Stimulated activated CD4-positive, alpha-beta T cell treated with anti-CD3 and anti-CD28 coated beads, Interleukin-15, amount 100 ng/mL, for 1 hour (primary cell): ENCODE measurements around the gene TPSD1.
"Not testable (repeated sequence)": the region's sequence is repeated elsewhere in the genome, so short reads cannot be mapped to it uniquely, and the experiment has no call there.

Experiments used
- DNase-seq, 2 donors: peaks; one replicate each; pipeline ENCODE4 v3.0.0-alpha.2; 2020; ENCODE audit warnings: low read depth in 1 of 2, low spot score in 1 of 2

The TPSD1 gene

DNA sequence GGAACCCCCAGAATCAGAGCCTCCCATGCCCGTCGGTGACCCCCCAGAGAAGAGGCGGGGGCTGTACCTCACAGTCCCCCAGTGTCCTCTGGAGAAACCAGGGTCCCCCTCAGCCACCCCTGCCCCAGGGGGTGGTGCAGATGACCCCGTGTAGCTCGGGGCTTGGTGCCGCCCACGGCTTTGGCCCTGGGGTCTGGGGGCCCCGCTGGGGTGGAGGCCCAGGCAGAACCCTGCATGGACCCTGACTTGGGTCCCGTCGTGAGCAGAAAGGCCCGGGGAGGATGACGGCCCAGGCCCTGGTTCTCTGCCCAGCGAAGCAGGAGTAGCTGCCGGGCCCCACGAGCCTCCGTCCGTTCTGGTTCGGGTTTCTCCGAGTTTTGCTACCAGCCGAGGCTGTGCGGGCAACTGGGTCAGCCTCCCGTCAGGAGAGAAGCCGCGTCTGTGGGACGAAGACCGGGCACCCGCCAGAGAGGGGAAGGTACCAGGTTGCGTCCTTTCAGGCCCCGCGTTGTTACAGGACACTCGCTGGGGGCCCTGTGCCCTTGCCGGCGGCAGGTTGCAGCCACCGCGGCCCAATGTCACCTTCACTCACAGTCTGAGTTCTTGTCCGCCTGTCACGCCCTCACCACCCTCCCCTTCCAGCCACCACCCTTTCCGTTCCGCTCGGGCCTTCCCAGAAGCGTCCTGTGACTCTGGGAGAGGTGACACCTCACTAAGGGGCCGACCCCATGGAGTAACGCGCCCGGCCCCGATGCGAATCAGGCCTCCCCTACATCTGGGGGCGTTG is 34.8 kb upstream of the TPSD1 start:
- DNase-seq, result no peak

DNA sequence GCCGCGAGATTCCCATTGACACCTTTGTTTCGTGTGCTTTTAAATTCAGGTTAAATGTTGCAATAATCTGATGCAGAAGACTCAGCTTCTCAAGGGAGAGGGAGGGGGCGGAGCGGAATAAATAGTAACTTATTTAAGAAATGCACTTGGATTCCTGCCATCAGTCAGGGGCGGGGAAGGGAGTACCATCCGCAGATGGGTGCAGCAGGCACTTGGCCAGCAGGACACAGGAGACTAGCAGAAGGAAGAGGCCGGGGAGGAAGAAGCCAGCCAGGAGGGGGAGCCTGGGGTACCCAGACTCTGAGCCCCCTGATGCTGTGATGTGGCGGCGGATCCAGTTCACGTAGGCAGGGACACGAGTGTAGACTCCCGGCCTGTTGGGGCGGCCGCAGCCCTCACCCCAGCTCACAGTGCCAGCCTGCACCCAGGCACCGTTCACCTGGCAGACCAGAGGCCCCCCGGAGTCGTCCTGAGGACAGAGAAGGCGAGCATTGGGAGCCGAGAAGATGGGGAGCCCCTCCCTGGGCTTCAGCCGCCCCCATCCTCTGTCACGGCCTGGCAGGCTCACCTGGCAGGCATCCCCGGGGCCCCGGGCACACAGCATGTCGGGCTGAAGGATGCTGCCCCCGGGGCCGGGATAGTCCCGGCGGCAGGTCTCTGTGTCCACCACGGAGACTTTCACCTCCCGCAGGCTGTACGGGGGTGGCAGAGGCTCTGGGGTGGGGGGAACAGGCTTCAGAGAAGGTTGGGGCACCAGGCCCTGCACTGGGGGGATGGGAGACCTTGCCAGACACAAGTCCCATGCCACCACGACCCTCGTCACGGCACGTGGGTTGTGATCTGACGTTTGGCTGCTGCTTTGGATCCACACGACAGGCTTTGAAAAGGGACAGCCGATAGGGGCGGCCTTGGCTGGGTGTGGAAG is 34.0 kb upstream of the TPSD1 start:
- no peak for DNase-seq

DNA sequence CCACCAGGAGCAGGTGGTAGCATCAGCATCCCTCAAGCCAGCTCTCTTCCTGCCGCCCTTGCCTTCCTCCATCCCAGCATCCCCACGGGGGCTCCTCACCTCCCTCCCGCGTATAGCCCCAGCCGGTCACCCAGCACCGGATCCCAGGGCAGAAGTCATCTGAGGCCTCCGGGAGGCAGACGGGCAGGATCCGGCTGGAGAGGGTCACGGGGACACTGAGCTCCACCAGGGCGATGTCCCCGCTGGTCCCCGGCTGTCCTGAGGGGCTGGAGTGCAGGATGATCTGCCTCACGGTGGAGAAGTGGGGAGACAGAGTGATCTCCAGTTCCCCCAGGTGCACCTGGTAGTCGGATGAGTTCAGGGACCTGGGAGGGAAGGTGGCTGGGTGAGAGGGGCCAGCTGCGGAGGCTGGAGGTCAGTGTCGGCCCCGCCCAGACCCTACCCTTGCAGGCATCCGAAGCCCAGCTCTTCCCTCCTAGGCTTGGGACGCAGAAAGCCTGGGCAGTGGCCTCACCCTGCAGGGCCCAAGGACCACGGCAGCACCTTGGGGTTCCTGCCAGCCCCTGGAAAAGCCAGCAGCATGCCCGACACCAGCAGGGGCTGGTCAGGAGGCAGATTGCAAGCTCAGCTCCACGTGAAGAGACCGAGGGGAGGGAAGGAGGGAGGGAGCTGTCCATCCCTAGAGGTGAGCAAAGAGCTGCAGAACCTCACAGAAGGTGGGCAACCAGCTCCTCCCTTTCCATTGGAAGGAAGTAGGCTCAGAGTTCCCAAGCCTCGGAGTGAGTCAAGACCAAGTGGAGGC is 33.1 kb upstream of the TPSD1 start:
- no peak for DNase-seq

DNA sequence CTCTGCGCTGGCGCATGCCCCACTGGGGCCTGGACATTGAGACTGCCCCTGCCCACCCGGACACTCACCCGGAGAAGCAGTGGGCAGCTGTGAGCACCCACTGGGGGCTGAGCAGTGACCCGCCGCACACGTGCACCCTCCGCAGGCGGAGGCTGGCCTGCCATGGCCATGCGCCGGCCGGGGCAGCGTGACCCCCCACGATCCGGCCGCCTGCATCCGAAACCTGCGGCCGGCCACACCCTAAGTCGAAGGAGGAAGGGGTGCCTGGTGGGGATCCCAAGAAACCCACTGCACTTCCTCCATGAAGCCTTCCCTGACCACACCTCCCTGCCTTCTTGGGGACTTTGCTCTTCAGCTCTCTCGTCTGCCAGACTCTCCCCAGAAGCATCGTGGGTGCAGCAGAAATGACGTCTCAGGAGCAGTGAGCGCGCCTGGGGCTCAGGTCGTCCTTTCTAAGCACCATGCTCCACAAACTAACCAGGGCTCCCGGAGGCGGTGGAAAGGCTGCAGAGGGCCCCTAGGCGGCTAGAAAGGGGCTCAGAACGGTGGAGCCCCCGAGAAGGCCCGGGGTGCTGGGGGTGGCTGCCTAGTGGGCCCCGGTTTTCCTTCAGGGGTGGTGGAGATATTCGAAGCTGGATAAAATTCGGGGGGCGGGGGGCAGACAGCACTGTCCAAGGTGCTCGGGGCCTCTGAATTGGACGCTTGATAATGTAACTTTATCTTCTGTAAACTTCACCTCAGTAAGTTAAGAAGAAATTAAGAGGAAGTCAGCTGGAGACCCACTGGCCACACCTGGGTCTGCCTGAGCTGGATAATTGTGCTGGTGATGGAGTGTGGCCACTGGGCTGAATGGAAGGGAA is 32.3 kb upstream of the TPSD1 start:
- DNase-seq, result no peak

DNA sequence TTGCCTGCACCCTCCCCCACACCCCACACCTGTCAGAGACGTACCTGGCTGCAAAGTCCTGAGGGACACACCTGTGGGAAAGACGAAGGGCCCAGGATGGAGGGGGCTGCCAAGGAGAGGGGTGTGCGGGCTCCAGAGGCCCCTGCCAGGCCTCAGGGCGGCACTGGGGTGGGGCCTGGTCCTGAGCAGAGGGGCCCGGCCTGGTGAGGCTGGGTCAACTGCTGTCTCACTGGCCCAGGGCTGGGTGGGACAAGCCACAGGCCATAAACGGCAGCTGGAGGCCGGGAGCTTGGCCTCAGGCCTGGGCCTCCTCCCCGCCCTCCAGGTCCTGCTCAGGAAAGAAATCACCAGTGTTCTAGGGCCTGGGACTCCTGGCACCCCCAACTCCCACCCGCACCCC is 31.3 kb upstream of the TPSD1 start:
- no peak for DNase-seq

DNA sequence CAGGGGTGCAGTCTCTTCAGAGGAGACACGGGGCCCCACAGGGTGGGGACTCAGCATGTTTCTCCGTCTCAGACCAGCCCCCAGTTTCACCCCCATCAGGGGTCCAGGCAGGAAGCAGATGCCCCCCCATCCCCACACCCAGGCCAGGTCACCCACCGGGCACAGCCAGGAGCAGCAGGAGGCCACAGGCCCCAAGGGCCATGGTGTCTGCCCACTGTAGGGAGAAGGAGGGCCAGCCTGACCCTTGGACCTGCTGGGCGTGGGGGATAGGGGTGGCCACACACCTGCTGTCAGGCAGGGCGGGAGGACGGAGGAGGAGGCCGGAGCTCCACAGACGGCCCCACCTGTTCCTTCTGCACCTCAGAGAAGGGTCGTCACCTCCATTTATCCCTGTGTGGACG is 30.8 kb upstream of the TPSD1 start, which contains the start of gene TPSG1:
Gene TPSG1, minus strand, starts transcription at position 218 of the 401 bp plus-strand sequence. Its CDS starts 16 bp downstream, at position 202.
- DNase-seq, result no peak

DNA sequence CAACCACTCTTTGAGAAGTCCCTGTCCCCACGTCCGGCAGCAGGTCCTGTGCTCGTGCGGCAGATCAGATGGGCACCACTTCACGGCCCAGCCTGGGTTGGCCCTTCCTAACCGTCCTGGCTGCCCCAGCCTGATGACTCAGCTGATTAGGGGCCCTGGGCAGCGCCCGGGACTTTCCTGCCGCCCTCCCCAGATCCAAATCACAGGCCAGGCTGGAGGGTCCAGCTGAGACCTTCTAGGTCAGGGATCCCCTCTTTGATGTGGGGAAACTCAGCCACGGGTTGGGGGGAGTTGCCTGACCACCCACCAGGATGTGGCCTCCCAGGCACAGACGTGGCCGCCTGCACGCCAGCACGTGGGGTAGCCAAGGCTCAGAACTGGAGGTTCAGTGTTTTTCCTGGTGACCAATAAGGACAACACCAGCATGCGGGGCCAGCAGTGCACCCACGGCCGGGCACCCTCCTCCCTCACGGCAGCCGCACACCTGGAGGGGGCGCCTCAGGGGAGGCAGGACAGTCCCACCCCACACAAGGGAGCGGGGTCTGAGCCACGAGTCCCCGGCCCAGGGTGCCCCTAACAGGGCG is 30.0 kb upstream of the TPSD1 start:
- DNase-seq, result not testable (repeated sequence)

DNA sequence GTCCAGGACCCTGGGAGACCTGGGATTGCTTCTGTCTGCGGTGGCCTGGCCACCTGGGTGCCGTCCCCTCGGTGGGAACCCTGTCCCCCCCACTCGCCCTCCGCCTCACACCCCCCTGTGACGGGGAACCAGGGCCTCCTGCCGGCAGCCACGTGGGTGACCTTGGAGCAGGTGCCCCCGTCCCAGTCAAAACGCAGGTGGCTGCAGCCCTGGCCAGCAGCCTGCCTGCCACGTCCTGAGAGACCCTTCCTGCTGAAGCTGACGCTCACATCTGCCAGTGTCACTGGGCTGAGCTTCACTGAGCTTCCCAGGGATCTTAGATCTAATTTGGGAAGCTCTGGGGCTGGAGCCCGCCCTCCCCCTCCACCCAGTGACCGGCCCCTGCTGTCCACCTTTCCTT is 29.2 kb upstream of the TPSD1 start:
- not testable (repeated sequence) for DNase-seq

DNA sequence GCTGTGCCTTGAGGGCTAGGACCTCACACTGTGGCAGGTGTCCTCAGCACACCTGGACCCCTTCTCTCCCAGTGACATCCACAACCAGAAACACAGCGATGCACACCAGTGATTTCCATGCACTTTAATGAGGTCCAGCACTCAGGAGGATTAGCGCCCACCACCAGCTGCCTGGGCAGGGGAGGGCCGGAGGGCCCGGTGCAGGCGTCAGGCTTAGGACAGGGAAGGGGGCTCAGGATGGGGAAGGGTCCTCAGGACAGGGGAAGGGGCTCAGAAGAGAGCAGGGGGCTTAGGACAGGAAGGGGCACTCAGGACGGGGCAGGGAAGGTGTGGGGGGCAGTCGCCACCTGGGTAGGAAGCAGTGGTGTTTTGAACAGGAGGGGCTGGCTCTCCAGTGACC is 27.6 kb upstream of the TPSD1 start:
- not testable (repeated sequence) for DNase-seq

DNA sequence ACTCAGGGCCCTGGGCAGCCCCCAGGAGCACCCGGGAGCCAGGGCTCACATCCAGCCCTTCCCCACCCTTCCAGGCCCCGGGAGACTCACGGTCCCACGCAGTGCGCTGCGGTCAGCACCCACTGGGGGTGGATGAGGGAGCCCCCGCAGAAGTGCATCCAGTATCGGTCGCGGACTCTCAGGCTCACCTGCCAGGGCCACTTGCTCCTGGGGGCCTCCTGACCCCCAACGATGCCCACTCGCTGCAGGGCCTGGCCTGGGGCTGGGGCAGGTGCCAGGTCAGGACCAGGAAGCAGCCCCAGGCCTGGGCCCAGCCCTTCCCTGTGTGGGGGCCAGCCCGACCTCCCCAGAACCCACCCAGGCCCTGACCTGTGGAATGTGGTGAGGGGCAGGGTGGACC is 26.4 kb upstream of the TPSD1 start:
- DNase-seq, result not testable (repeated sequence)

DNA sequence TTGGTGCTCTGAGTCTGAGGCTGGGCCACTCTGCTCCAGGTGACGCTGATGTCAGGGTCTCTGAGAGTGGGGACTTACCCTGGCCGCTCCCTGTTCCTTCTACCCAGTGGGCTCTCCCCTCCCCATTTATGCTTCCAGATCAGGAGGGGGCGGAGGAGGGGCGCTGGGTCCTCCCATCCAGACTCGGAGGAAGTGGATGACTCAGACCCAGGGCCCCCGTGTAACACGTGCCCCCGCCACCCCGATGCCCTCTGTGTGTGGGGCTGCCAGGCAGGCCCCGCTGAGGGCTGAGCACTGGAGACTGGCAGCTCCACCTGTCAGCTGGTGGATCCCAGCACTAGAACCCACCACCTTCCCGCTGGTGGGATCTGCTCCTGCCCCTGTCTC is 25.8 kb upstream of the TPSD1 start, which contains the start of gene TPSB2:
Gene TPSB2, minus strand, starts transcription at position 101 of the 387 bp plus-strand sequence. CDS start 233 bp downstream, outside the sequence.
- DNase-seq, result not testable (repeated sequence)

DNA sequence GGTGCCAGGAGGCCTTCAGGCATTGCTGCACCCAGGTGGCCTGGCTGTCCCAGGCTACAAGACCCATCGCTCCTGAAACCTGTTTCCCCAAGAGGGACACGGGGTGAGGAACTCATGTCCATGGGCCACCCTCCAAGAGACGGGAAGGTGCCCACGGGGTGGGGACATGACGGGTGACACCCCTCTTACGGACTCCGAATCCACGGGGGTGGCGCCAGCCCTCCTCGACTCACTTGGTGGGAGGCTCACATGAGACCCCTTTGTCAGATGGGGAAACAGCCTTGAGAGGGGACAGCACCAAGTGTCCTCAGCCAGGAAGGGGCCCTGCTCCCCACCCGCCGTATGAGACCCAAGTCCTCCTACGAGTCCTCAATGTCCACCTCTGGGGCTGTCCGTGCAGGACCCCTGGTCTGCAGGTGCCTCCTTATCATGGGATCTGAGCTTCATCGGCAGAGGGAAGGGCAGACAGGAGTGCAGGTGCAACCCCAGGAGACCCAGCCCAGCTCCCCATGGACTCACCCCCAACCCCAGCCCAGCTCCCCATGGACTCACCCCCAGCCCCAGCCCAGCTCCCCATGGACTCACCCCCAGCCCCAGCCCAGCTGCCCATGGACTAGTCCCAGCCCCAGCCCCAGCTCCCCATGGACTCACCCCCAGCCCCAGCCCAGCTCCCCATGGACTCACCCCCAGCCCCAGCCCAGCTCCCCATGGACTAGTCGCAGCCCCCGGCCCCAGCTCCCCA is 25.2 kb upstream of the TPSD1 start:
- DNase-seq, result not testable (repeated sequence)

DNA sequence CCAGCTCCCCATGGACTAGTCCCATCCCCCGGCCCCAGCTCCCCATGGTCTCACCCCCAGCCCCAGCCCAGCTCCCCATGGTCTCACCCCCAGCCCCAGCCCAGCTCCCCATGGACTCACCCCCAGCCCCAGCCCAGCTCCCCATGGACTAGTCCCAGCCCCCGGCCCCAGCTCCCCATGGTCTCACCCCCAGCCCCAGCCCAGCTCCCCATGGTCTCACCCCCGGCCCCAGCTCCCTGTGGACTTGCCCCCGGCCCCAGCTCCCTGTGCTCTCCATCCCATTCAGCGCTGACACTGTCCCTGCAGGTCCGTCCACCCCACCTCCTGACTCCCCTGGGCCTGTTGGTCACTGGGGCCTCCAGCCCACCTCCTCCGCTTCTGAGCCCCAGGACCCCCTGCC is 24.6 kb upstream of the TPSD1 start:
- DNase-seq, result not testable (repeated sequence)

DNA sequence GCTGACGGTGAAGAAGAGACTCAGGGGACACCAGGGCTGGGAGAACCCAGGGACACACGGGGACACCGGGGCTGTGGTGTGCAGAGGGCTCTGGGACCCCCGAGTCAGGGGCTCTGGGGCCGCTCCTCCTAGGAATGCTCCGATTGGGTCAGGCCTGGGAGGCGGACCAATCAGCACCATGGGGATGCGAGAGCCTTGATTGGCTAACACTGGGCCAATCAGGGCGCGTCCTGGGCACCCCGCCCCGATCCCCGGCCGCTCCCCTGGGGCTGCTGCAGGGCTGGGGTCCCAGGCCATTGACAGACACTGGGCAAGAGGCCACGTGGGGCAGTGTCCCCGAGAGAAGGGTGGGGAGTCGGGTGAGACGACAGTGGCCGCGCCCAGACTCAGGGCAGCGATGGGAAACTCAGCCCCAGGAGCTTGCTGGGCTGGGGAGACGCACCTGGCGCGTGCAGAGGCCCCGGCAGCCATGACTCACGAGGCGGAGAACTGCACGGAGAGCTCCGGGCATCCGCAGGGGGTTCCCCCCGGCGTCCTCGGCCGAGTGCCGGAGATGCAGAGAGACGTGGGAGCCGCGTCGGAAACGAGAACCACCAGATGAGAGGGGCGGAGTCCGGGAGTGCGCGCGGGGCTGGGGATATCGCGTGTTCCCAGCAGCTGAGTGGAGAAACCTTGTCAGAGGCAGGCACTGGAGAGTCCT is 23.7 kb upstream of the TPSD1 start:
- DNase-seq, result not testable (repeated sequence)

DNA sequence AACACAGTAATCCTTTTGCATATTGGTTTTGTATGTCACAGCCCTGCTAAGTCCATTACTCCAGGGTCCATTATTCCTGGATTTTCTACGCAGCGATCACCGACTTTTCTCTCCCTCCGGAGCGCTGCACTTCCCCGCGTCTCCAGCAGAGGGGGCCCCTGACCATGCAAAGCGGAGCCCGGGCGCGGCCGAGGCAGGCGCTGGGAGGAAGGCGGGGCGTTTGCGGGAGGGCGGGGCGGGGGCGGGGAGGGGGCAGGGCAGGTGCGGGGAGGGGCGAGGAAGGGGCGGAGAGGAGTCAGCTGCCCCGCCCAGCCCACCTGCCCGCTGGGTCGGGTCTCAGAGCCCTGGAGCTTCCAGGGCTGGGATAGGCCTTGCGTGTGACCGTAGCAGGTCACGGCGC is 19.2 kb upstream of the TPSD1 start:
- not testable (repeated sequence) for DNase-seq

DNA sequence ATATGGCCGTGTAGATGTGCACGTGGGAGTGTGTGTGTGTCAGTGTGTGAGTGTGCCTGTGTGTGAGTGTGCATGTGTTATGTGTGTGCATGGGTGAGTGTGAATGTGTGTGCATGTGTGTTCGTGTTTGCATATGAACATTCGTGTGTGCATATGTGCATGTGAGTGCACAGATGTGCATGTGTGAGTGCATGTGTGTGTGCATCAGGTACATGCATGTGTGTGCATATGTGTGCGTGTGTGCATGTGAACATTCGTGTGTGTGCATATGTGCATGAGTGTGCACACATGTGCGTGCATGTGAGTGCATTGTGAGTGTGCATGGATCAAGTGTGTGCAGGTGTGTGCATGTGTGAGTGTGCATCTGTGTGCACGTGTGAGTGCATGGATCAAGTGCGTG is 17.9 kb upstream of the TPSD1 start:
- DNase-seq, result no peak

DNA sequence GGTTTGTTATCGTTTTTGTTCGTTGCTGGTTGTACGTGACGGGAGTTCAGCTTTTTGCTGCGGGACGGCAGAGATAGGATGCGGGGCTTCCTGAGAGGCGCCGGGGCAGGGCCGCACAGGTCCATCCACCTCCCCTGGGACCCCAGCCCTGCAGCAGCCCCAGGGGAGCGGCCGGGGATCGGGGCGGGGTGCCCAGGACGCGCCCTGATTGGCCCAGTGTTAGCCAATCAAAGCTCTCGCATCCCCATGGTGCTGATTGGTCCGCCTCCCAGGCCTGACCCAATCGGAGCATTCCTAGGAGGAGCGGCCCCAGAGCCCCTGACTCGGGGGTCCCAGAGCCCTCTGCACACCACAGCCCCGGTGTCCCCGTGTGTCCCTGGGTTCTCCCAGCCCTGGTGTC is 17.0 kb upstream of the TPSD1 start:
- not testable (repeated sequence) for DNase-seq

DNA sequence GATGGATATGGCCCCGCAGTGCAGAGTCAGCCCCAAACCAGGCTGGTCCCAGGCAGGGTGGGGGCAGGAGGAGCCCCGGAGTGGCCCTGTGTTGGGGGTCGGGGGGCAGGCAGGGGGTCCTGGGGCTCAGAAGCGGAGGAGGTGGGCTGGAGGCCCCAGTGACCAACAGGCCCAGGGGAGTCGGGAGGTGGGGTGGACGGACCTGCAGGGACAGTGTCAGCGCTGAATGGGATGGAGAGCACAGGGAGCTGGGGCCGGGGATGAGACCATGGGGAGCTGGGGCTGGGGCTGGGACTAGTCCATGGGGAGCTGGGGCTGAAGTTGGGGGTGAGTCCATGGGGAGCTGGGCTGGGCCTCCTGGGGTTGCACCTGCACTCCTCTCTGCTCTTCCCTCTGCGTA is 16.3 kb upstream of the TPSD1 start:
- not testable (repeated sequence) for DNase-seq
